Left cardiac atrium (tissue), 4 donors: ENCODE results near the gene KAZN. TPM values are rescaled to one million over a fixed set of nuclear protein-coding genes. Genes with fewer than 3 reads are reported as not detected.

ENCODE experiments used
- ATAC-seq, 2 donors: fragments of 200-7000 bp; cut with Tn5 transposase; one replicate each; pipeline ENCODE4 v1.9.1; 2020; ENCODE audit warnings: mild to moderate bottlenecking in 2 of 2, moderate library complexity in 2 of 2
- DNase-seq: peaks from one replicate; pipeline ENCODE4 v3.0.0-alpha.2; 2020
- intact Hi-C, 2 donors: fragments of 100-400 bp; cut with DNase I; formaldehyde crosslinking; loops; one replicate each; pipeline versions ENCODE4 v1.14.1 to v1.15.1; 2022 to 2023
- total RNA-seq, 2 donors: library from RNA; stranded (reverse); fragmentation: NEBNext Ultra II Directional; extraction: Animal tissue kit (Norgen Biotek cat#: 25700); gene quantifications; one replicate each; pipeline ENCODE4 v1.2.1, GENCODE V29; 2021
- donor health status: DM: no; HTN: yes; CAD: no.
- donor health status: DM: no; HTN: yes; CAD: no; lungs with severe emphysema.
- donor health status: DM: yes; HTN: yes; CAD: no.
- donor health status: Dilated cardiomyopathy.

The KAZN gene
- total RNA-seq, 2 donors from 2014 or later, result 12.6 to 15.7 TPM

GRCh38 chr1:15057834-15058233 lies 459.3 kb downstream of the KAZN start:
- DNase-seq, result no peak
- intact Hi-C loops, result no loop called here
- no peak for ATAC-seq

GRCh38 chr1:15058261-15058660 lies 459.8 kb downstream of the KAZN start:
- ATAC-seq (no peak), DNase-seq (no peak)
- intact Hi-C loops, result no loop called here

DNA sequence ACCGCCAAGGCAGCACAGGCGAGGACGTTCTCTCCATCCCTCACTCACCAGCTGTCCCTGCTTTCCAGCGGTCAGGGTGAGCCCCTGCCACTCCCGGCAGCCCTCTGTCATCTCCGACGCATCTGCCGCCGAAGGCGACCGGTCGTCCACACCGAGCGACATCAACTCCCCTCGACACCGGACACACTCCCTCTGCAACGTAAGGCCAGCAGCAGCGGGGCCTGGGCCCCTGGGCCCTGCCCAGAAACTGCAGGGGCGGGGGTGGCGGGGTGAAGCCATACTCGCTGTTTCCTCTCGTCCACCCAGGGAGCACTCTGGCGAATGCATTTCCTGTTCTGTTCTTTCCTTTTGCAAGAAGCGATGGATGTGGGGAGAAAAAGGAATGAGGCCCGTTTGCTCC lies 461.6 kb downstream of the KAZN start:
- ATAC-seq, result no peak
- intact Hi-C loops, result no loop called here
- no peak for DNase-seq

DNA sequence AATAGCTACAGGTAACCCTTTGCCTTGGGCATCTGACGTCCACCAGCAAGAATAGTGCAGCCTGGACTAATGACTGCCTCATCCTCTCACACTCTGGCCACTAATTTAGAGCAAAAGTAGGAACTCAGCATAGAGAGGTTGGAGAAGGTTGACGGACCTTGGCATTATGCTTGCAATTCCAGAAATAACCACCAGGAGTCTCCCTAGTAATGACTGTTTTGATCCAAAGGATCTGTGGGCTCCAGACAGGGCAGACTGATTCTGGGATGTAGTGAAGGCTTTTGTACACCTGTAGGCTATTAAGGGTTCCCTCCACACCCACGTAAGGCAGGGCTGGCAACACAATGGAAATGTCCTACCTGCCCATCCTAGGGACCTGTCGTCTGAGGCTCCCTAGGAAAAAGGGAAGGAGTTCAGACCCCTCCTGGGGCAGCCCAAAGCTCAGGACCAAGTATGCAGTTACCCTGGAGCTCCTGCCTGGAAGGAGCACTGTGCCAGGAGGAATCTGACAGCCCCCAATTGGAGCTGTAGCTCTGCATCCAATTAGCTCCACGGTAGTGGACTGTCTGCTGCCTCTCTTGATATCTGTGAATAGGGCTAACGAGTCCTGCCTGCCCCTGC lies 464.1 kb downstream of the KAZN start:
- intact Hi-C loops, result no loop called here
- no peak for ATAC-seq
- no peak for DNase-seq

DNA sequence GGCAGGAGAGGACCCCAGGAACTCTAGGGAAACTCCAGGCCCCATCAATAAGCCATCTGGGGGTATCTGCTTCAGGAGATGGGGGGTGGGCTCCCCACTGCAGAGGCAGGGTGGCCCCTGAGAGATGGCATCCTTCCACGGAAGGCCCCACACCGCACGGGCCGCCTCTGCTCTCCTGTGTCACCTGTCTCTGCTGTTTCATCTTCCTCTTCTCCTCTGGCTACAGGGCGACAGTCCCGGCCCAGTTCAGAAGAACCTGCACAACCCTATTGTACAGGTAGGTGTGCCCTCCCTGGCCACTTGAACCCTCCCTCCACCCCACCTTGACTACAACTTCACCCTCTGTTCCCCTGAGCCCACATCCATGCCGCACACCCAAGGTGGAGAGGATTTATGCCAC lies 464.9 kb downstream of the KAZN start:
- intact Hi-C loops, result no loop called here

DNA sequence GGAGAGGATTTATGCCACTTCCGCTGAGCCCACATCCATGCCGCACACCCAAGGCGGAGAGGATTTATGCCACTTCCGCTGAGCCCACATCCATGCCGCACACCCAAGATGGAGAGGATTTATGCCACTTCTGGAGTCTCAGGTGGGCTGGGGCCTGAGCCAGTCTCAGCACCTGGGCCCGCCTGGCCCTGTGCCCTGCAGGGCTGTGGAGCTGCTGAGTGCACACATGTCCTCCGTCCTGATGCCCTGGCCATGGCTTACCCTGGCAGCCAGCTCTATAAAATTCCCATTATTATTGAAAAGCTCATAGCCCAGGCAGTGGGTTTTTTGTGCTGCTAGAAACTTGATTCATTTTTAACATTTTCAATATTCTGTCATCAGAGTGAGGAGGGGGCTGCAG lies 465.3 kb downstream of the KAZN start:
- intact Hi-C loops, result no loop called here

More for the DNA sequence above, 464.9 kb downstream of the KAZN start:
- ATAC-seq (no peak), DNase-seq (no peak)

GRCh38 chr1:15064217-15064929 lies 465.9 kb downstream of the KAZN start:
- intact Hi-C loops, result no loop called here
- ATAC-seq (no peak), DNase-seq (no peak)

More for the DNA sequence above, 465.3 kb downstream of the KAZN start:
- DNase-seq (no peak), ATAC-seq (no peak)

DNA sequence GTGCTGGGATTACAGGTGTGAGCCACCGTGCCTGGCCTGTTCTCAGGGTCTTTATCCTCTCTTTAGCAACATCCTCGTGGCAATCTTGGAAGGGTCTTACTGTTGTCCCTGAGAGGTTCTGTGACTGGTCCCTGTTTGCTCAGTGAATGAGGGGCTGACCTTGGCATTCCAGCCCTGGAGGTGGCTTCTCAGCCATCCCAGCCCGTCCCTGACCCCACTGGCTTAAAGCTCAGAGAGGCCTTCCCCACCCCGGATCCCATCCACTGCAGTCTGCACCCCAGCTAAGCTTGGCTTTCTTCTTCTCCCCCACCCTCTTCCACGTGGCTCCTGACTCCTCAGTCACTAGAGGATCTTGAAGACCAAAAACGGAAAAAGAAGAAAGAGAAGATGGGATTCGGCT lies 466.8 kb downstream of the KAZN start:
- intact Hi-C loops, result no loop called here
- no peak for ATAC-seq
- no peak for DNase-seq

- DNase-seq (no peak), ATAC-seq (no peak)
- intact Hi-C loops, result no loop called here
Observed at GRCh38 chr1:15065736-15066135, 467.3 kb downstream of the KAZN start.

DNA sequence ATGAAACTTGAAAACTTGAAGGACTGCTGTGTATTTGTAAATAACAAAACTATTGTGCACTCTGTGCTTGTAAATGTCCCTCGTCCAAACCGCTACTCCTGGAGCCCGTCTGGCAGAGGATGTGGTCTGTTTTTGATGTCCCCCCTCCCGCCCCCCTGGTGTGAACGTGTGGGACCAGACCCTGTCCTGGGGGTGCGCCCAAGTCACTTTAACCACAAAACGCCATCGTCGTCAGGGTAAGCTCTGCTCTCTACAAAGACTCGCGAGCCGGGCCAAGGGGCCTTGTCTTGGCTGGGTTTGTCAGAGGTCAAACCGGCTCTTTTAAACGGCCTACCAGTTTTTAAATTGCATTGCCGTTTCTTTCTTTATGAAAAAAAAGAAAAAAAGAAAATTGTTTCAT lies 467.7 kb downstream of the KAZN start:
- intact Hi-C loops, result no loop called here
- ATAC-seq (no peak), DNase-seq (no peak)

GRCh38 chr1:15067148-15067547 lies 468.7 kb downstream of the KAZN start:
- no peak for ATAC-seq
- DNase-seq, result no peak
- intact Hi-C loops, result no loop called here

DNA sequence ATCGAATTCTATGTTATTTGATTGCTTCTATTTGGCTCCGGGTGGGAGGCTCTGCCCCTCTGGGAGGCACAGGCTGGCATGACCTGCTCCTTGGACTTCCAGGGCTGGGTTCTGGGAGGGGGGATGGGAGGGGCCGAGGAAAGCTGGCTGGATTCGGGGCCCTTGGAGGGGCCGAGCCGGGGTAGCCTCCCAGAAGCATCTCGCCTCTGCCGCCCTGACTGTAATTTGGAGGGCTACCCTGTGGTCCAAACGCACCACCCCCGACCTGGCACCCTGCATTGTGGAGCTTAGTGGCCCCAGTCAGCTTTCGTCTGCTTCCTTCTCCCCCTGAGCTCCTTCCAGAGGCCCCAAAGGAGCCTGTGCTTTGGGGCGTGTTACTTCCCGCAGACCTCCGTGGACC lies 469.7 kb downstream of the KAZN start:
- ATAC-seq (no peak), DNase-seq (no peak)
- intact Hi-C loops, result no loop called here

GRCh38 chr1:15068997-15069396 lies 470.5 kb downstream of the KAZN start:
- ATAC-seq, result no peak
- no peak for DNase-seq
- intact Hi-C loops, result no loop called here

- intact Hi-C loops, result no loop called here
- no peak for DNase-seq
Observed at GRCh38 chr1:15070145-15070748, 471.8 kb downstream of the KAZN start.

GRCh38 chr1:15071936-15072335 lies 473.5 kb downstream of the KAZN start:
- DNase-seq (no peak), ATAC-seq (no peak)
- intact Hi-C loops, result no loop called here

More at GRCh38 chr1:15070145-15070748, 471.8 kb downstream of the KAZN start:
- ATAC-seq, result no peak

- ATAC-seq (no peak), DNase-seq (no peak)
- intact Hi-C loops, result no loop called here
Observed at GRCh38 chr1:15073799-15074308, 475.4 kb downstream of the KAZN start.

GRCh38 chr1:15075175-15075574 lies 476.7 kb downstream of the KAZN start:
- intact Hi-C loops, result no loop called here
- DNase-seq (no peak), ATAC-seq (no peak)

DNA sequence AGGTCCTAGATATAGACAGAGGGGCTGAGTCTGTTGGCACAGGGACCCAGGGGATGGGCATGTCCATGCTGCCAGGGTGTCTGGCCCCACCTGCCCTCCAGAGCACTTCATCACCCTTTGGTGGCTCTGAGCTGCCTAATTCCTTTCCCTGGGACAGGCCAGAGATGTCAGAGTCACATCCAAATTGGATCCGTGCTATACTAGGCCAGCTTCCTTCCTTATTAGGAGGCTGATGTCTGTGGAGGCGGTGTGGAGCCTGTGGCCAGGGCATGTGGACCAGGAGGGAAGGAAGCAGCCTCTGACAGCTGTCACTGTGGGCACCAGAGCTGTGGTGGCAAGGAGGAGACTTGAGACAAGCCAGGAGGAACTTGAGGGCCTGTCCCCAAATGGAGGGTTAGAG lies 477.3 kb downstream of the KAZN start:
- peak; percentile 90 to 94 for ATAC-seq
- DNase-seq, result peak; percentile 33
- intact Hi-C loops, result no loop called here

GRCh38 chr1:15076807-15077206 lies 478.3 kb downstream of the KAZN start:
- ATAC-seq (no peak), DNase-seq (no peak)
- intact Hi-C loops, result no loop called here

GRCh38 chr1:15077384-15077783 lies 478.9 kb downstream of the KAZN start:
- no peak for ATAC-seq

More at GRCh38 chr1:15077384-15077783, 478.9 kb downstream of the KAZN start:
- intact Hi-C loops, result no loop called here
- DNase-seq, result no peak
